ENCODE data around the gene RPL35A.
A peak's percentile ranks its signal among the peaks of the same experiment; 100 is the strongest.
"Not testable (repeated sequence)": the region's sequence is repeated elsewhere in the genome, so short reads cannot be mapped to it uniquely, and the experiment has no call there.

The RPL35A gene

DNA sequence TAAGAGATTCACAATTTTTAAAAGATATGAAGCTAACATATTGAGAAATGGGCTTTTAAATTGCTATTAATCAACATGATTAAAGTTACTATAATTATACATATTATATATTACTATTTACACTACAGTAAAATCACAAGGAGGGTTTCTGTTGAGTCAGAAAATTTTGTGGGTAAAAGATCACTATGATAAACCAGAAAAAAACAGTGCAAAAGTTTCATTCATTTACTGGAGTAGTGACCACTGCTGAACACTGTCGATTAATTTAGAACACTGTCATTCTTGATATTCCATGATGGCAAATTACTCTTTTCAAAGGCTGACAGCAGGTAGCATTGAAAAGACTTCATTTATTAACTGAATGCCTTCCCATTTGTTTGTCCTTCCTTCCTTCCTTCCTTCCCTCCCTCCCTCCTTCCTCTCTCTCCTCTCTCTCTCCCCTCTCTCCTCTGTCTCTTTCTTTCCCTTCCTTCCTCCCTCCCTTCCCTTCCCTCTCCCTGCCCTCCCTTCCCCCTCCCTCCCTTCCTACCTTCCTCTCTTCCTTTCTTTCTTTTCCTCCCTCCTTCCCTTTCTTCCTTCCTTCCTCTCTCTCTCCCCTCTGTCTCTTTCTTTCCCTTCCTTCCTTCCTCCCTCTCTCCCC lies 9.1 kb upstream of the RPL35A start:
- no peaks in the 10 kb centered on the region for H3K9me3 Mint-ChIP-seq

DNA sequence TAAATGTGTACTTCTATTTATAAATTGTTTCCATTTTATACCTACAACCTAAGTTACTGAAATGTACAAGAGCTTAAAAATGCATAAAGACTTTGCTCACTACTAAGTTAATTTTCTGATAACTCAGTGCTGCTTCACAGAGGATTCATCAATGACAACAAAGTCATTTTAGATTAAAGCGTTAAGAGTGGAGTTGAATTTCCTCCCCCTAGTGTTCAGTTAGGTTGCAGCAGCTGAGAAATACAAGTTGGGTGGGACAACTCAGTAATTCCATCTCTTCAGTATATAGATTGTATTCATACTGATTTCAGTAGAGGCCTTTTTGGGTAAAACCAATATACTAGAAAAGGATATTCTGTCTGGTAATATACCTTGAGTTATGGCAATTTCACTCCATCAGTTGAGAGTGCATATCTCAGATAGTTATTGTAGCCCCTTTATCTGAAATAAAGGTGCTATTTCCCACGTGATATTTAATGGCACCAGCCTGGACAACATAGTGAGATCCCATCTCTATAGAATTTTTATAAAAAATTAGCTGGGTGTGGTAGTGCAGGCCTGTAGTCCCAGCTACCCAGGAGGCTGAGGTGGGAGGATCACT lies 6.9 kb upstream of the RPL35A start:
- Mint-ChIP-seq H3K27me3 (no peaks in the 10 kb centered on the region), H3K9me3 (no peaks in the 10 kb centered on the region), H3K4me1 (ENCODE audit: low read depth) (no peaks in the 10 kb centered on the region), H3K27ac (no peak overlapping the region), H3K36me3 (ENCODE audit: low read depth) (no peaks in the 10 kb centered on the region), H3K4me3 (no peak overlapping the region)

More for the DNA sequence above, 9.1 kb upstream of the RPL35A start:
- no peaks in the 10 kb centered on the region for H3K27me3 Mint-ChIP-seq
- no peak overlapping the region for H3K4me3 Mint-ChIP-seq
- no peaks in the 10 kb centered on the region for H3K4me1 Mint-ChIP-seq (ENCODE audit: low read depth)
- peaks cover 5% of the 10 kb centered on the region for H3K36me3 Mint-ChIP-seq (ENCODE audit: low read depth)
- H3K27ac Mint-ChIP-seq, result no peak overlapping the region

DNA sequence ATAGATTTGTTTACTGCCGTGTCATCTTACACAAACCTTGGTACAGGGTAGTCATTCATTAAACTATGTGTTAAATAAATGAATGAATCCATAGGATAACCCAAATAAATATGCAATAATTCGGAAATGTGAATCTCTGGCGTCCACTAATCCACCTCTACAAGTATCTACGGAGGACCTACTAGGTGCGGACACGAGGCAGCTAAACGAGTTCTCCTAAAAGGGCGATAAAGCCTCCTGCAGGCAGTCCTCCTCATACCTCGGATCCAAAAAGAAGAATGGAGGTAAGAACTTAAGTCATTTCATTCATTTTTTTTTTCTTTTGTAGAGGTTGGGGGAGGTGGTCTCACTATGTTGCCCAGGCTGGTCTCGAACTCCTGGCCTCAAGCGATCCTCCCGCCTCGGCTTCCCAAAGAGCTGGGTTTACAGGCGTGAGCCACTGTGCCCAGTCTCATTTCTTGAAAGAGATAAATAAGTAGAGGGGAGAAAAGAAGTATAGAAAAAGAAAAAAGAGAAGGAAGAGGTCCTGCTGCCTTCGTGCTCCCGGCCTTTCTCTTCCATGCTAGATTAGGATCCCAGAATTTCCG lies 706 bp upstream of the RPL35A start:
- Mint-ChIP-seq H3K27me3 (no peaks in the 10 kb centered on the region), H3K27ac (peak overlapping the region; percentile 99), H3K4me1 (ENCODE audit: low read depth) (peaks cover 44% of the 10 kb centered on the region), H3K4me3 (peak overlapping the region; percentile 98), H3K36me3 (ENCODE audit: low read depth) (peaks cover 44% of the 10 kb centered on the region), H3K9me3 (no peaks in the 10 kb centered on the region)

DNA sequence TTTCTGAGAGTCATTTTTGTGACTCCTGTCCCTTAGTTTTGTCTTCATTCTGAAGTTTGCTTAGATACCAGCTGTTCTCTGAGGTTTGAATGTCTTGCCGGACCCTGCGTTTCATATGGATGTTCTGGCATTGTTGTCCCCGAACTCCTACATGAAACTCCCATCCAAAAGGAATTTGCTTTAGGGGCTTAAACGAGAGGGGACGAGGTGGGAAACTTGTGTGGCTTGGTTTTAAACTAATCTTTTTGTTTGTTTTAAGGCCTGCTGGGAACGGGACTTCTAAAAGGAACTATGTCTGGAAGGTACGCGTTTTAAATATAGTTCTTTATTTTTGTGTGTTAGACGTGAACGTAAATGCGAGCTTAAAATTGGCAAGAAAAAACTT lies 679 bp downstream of the RPL35A start:
- H3K4me3 Mint-ChIP-seq, result peak overlapping the region; percentile 98
- H3K9me3 Mint-ChIP-seq, result no peaks in the 10 kb centered on the region
- peaks cover 55% of the 10 kb centered on the region for H3K4me1 Mint-ChIP-seq (ENCODE audit: low read depth)
- no peaks in the 10 kb centered on the region for H3K27me3 Mint-ChIP-seq
- peaks cover 58% of the 10 kb centered on the region for H3K36me3 Mint-ChIP-seq (ENCODE audit: low read depth)
- H3K27ac Mint-ChIP-seq, result peak overlapping the region; percentile 99

DNA sequence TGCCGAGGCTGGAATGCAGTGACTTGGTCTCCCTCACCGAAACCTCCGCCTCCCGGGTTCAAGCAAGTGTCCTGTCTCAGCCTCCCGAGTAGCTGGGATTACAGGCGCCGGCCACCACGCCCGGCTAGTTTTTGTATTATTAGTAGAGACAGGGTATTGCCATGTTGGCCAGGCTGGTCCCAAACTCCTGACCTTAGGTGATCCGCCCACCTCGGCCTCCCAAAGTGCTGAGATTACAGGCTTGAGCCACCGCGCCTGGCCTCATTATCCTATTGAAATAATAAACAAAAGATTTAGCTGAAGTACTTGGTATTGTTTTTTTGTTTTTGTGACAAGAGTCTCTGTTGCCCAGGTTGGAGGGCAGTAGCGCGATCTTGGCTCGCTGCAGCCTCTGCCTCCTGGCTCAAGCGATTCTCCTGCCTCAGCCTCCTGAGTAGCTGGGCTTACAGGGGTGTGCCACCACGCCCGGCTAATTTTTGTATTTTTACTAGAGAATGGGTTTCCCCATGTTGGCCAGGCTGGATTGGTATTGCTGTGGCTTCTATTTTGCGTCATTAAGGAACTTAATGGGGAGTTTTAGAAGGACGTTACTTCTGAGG lies 1.5 kb downstream of the RPL35A start:
- H3K4me3 Mint-ChIP-seq, result peak overlapping the region; percentile 98
- peaks cover 66% of the 10 kb centered on the region for H3K36me3 Mint-ChIP-seq (ENCODE audit: low read depth)
- H3K4me1 Mint-ChIP-seq (ENCODE audit: low read depth), result peaks cover 60% of the 10 kb centered on the region
- H3K27me3 Mint-ChIP-seq, result no peaks in the 10 kb centered on the region
- H3K9me3 Mint-ChIP-seq, result no peaks in the 10 kb centered on the region
- H3K27ac Mint-ChIP-seq, result peak overlapping the region; percentile 99

DNA sequence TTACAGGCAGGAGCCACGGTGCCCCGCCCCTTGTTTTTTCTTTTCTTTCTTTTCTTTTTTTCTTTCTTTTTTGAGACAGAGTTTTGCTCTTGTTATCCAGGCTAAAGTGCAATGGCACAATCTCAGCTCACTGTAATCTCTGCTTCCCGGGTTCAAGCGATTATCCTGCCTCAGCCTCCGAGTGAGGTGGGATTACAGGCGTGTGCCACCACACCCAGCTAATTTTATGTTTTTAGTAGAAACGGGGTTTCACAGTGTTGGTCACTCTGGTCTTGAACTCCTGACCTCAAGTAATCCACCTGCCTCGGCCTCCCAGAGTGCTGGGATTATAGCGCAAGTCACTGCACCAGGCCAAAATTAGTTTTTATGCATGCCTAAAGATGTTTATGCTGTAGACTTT lies 2.5 kb downstream of the RPL35A start:
- Mint-ChIP-seq H3K4me3 (peak overlapping the region; percentile 98), H3K4me1 (ENCODE audit: low read depth) (peaks cover 67% of the 10 kb centered on the region), H3K27me3 (no peaks in the 10 kb centered on the region), H3K36me3 (ENCODE audit: low read depth) (peaks cover 76% of the 10 kb centered on the region), H3K9me3 (no peaks in the 10 kb centered on the region), H3K27ac (peak overlapping the region; percentile 83)

DNA sequence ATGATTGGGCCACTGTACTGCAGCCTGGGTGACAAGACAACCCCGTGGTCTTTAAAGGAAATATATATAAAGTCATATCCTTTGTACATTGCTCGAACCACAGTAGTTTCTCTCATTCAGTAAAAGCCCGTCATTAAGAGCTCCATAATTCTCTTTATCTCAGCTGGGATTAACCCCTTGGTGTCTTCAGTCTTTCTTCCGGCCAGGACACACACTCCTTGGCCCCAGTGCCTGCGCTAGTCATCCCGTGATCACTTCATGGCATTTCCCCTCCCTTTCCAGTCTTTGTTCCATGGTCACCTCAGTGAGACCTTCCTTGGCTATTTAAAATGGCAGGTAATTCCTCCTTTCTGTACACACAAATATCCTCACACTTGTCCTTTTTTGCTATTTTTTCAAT lies 3.3 kb downstream of the RPL35A start:
- Mint-ChIP-seq H3K4me3 (peak overlapping the region; percentile 98), H3K36me3 (ENCODE audit: low read depth) (peaks cover 80% of the 10 kb centered on the region), H3K4me1 (ENCODE audit: low read depth) (peaks cover 76% of the 10 kb centered on the region), H3K9me3 (no peaks in the 10 kb centered on the region), H3K27me3 (no peaks in the 10 kb centered on the region), H3K27ac (peak overlapping the region; percentile 83)

DNA sequence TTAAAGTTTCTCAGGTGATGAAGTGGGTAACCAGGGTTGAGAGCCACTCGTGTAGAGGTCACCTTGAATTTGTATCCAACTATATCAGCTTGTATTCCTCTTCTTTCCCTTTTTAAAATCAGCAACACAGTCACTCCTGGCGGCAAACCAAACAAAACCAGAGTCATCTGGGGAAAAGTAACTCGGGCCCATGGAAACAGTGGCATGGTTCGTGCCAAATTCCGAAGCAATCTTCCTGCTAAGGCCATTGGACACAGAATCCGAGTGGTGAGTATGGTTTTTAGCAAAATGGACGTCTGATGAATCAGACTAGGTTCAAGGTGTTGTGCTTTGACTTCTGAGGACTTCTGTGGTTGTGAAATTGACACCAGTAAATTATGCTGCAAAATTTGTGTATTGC lies 3.9 kb downstream of the RPL35A start:
- Mint-ChIP-seq H3K4me1 (ENCODE audit: low read depth) (peaks cover 80% of the 10 kb centered on the region), H3K36me3 (ENCODE audit: low read depth) (peaks cover 80% of the 10 kb centered on the region), H3K4me3 (peak overlapping the region; percentile 98), H3K27ac (peak overlapping the region; percentile 83), H3K27me3 (no peaks in the 10 kb centered on the region), H3K9me3 (no peaks in the 10 kb centered on the region)

DNA sequence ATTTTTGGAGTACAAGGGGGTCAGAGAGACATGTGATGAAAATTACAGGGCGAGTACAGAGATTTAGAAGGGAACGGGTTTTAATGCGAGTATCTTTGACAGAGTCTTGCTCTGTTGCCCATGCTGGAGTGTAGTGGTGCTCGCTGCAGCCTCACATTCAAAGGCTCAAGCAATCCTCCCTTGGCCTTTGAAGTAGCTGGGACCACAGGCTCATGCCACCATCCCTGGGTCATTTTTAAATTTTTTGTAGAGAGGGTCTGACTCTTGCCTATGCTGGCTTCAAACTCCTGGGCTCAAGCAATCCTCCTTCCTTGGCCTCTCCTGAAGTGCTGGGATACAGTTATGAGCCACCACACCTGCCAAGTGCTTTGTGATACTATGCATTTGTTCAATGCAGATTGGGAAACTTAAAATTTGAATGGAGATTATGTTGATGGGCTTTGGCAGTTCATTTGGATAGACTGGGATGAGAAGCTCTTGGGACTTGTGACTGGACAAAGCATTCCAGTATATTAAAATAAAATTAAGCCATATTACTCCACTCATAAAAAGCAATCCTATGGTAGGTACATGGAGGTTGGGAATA lies 6.0 kb downstream of the RPL35A start:
- H3K4me3 Mint-ChIP-seq, result no peak overlapping the region

DNA sequence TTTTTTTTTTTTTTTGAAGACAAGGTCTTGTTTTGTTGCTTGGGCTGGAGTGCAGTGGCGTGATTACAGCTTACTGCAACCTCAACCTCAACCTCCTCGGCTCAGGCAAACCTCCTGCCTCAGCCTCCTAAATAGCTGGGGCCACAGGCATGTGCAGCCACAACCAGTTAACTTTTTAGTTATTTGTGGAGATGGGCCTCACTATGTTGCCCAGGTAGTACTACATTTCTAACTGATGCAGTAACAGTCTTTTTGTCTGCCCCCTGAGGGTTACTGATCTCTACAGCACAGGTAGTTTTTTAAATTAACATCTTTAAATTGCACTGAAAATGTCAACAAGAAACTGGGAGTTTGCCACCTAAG lies 6.6 kb downstream of the RPL35A start:
- Mint-ChIP-seq H3K27ac (peak overlapping the region; percentile 32), H3K9me3 (no peaks in the 10 kb centered on the region), H3K4me3 (no peak overlapping the region), H3K27me3 (no peaks in the 10 kb centered on the region), H3K4me1 (ENCODE audit: low read depth) (peaks cover 88% of the 10 kb centered on the region), H3K36me3 (ENCODE audit: low read depth) (peaks cover 61% of the 10 kb centered on the region)

More for the DNA sequence above, 6.0 kb downstream of the RPL35A start:
- H3K9me3 Mint-ChIP-seq, result no peaks in the 10 kb centered on the region
- H3K27me3 Mint-ChIP-seq, result no peaks in the 10 kb centered on the region
- H3K36me3 Mint-ChIP-seq (ENCODE audit: low read depth), result peaks cover 67% of the 10 kb centered on the region
- H3K4me1 Mint-ChIP-seq (ENCODE audit: low read depth), result peaks cover 86% of the 10 kb centered on the region
- H3K27ac Mint-ChIP-seq, result peak overlapping the region; percentile 40

DNA sequence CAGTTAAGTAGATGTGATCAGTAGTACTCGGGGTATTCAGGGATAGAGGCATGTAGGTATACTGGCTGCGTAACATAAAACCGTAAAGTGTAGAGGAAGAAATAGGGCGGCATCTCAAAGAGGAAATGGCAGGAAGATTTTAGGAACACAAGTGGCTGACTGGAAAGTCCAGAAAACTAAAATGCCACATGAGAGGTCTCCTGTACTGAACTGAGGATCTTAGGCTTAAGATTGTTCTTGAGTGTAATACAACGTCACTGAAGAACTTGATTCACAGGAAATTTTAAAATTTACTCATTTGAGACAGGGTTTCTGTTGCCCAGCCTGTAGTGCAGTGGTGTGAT lies 7.8 kb downstream of the RPL35A start:
- H3K27ac Mint-ChIP-seq, result peak overlapping the region; percentile 29
- no peaks in the 10 kb centered on the region for H3K27me3 Mint-ChIP-seq
- peaks cover 89% of the 10 kb centered on the region for H3K4me1 Mint-ChIP-seq (ENCODE audit: low read depth)
- H3K36me3 Mint-ChIP-seq (ENCODE audit: low read depth), result peaks cover 51% of the 10 kb centered on the region
- H3K9me3 Mint-ChIP-seq, result no peaks in the 10 kb centered on the region
- no peak overlapping the region for H3K4me3 Mint-ChIP-seq

DNA sequence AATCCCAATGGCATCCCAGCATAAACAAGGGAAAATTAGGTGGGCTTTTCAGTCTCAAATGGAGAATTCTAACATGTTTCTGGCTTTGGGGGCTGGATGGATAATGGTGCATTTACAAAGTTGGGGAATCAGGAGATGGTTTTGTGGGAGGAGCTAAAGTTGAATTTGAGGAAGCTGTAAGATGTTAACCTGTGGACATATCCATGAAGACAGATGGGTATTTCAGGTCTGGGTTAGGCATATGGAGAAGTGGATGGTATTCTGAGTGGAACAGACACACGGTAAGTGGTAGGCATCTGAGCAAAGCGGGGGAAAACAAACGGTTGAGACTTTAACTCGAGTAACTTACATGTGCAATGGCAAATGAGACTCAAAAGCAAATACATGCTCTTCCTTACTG lies 8.4 kb downstream of the RPL35A start:
- Mint-ChIP-seq H3K36me3 (ENCODE audit: low read depth) (peaks cover 45% of the 10 kb centered on the region), H3K27ac (peak overlapping the region; percentile 83), H3K4me3 (peak overlapping the region; percentile 89), H3K4me1 (ENCODE audit: low read depth) (peaks cover 83% of the 10 kb centered on the region), H3K9me3 (no peaks in the 10 kb centered on the region), H3K27me3 (no peaks in the 10 kb centered on the region)

DNA sequence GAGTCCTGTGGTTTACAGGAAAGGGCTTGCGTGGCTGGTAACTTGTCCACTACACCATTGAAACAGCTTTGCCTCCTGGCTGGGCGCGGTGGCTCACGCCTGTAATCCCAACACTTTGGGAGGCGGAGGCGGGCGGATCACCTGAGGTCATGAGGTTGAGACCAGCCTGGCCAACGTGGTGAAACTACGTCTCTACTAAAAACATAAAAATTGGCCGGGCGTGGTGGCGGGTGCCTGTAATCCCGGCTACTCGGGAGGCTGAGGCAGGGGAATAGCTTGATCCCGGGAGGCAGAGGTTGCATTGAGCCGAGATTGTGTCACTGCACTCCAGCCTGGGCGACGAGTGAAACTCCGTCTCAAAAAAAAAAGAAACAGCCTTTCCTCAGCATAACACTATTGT lies 8.9 kb downstream of the RPL35A start:
- H3K4me3 Mint-ChIP-seq, result peak overlapping the region; percentile 89
- H3K4me1 Mint-ChIP-seq (ENCODE audit: low read depth), result peaks cover 78% of the 10 kb centered on the region
- not testable (repeated sequence) for H3K9me3 Mint-ChIP-seq, H3K27me3 Mint-ChIP-seq
- H3K36me3 Mint-ChIP-seq (ENCODE audit: low read depth), result peaks cover 40% of the 10 kb centered on the region
- peak overlapping the region; percentile 83 for H3K27ac Mint-ChIP-seq

DNA sequence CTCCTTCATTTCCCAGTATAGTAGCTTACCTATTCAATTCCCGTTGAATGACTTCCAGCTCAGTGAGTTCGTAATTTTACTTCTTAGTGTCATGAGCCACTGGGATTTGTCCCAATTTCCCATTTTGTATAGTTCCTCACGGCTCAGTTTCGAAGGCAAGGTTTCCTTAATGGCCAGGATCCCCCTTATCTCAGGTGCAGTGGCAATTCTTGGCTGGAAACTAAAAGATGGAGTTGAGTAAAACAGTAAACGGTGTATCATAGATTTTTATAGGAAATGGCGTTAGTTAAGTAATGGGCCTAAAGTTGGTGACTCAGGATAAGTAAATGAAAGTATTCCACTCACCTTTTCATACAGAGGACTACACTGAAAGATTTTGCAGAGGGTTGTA lies 9.5 kb downstream of the RPL35A start:
- Mint-ChIP-seq H3K4me1 (ENCODE audit: low read depth) (peaks cover 72% of the 10 kb centered on the region), H3K27me3 (no peaks in the 10 kb centered on the region), H3K36me3 (ENCODE audit: low read depth) (peaks cover 34% of the 10 kb centered on the region), H3K27ac (peak overlapping the region; percentile 97), H3K4me3 (peak overlapping the region; percentile 89), H3K9me3 (no peaks in the 10 kb centered on the region)
